ENCODE measurements around the gene SPATA46. TPM values are rescaled to one million over a fixed set of nuclear protein-coding genes. Genes with fewer than 3 reads are reported as not detected.

The SPATA46 gene
- total and polyA plus RNA-seq, 2 experiments from 2014 or later: not detected

DNA sequence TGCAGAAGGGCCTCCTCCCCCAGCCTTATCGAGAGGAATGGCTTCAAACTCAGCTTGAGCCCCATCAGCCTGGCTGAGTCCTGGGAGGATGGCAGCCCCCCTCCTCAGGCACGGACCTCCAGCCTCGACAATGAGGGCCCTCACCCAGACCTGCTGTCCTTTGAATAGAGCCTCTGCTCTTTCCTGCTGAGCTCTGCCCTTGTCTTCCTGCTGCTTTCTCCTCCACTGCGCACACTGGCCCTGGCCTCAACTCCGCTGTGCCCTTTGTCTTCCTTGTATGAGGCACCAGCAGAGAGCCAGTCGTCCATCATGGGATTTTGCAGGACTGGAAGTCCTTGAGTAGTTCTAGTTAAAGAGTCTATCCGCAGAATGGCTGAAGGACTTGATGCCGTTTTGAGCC, 6.9 kb upstream of the SPATA46 start (continued):
- TF ChIP-seq, protein P1, sequence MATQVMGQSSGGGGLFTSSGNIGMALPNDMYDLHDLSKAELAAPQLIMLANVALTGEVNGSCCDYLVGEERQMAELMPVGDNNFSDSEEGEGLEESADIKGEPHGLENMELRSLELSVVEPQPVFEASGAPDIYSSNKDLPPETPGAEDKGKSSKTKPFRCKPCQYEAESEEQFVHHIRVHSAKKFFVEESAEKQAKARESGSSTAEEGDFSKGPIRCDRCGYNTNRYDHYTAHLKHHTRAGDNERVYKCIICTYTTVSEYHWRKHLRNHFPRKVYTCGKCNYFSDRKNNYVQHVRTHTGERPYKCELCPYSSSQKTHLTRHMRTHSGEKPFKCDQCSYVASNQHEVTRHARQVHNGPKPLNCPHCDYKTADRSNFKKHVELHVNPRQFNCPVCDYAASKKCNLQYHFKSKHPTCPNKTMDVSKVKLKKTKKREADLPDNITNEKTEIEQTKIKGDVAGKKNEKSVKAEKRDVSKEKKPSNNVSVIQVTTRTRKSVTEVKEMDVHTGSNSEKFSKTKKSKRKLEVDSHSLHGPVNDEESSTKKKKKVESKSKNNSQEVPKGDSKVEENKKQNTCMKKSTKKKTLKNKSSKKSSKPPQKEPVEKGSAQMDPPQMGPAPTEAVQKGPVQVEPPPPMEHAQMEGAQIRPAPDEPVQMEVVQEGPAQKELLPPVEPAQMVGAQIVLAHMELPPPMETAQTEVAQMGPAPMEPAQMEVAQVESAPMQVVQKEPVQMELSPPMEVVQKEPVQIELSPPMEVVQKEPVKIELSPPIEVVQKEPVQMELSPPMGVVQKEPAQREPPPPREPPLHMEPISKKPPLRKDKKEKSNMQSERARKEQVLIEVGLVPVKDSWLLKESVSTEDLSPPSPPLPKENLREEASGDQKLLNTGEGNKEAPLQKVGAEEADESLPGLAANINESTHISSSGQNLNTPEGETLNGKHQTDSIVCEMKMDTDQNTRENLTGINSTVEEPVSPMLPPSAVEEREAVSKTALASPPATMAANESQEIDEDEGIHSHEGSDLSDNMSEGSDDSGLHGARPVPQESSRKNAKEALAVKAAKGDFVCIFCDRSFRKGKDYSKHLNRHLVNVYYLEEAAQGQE (IDR thresholded peaks at IDR 0.05; ENCODE audit: unreplicated experiment): no peak
- TF ChIP-seq, protein P2, sequence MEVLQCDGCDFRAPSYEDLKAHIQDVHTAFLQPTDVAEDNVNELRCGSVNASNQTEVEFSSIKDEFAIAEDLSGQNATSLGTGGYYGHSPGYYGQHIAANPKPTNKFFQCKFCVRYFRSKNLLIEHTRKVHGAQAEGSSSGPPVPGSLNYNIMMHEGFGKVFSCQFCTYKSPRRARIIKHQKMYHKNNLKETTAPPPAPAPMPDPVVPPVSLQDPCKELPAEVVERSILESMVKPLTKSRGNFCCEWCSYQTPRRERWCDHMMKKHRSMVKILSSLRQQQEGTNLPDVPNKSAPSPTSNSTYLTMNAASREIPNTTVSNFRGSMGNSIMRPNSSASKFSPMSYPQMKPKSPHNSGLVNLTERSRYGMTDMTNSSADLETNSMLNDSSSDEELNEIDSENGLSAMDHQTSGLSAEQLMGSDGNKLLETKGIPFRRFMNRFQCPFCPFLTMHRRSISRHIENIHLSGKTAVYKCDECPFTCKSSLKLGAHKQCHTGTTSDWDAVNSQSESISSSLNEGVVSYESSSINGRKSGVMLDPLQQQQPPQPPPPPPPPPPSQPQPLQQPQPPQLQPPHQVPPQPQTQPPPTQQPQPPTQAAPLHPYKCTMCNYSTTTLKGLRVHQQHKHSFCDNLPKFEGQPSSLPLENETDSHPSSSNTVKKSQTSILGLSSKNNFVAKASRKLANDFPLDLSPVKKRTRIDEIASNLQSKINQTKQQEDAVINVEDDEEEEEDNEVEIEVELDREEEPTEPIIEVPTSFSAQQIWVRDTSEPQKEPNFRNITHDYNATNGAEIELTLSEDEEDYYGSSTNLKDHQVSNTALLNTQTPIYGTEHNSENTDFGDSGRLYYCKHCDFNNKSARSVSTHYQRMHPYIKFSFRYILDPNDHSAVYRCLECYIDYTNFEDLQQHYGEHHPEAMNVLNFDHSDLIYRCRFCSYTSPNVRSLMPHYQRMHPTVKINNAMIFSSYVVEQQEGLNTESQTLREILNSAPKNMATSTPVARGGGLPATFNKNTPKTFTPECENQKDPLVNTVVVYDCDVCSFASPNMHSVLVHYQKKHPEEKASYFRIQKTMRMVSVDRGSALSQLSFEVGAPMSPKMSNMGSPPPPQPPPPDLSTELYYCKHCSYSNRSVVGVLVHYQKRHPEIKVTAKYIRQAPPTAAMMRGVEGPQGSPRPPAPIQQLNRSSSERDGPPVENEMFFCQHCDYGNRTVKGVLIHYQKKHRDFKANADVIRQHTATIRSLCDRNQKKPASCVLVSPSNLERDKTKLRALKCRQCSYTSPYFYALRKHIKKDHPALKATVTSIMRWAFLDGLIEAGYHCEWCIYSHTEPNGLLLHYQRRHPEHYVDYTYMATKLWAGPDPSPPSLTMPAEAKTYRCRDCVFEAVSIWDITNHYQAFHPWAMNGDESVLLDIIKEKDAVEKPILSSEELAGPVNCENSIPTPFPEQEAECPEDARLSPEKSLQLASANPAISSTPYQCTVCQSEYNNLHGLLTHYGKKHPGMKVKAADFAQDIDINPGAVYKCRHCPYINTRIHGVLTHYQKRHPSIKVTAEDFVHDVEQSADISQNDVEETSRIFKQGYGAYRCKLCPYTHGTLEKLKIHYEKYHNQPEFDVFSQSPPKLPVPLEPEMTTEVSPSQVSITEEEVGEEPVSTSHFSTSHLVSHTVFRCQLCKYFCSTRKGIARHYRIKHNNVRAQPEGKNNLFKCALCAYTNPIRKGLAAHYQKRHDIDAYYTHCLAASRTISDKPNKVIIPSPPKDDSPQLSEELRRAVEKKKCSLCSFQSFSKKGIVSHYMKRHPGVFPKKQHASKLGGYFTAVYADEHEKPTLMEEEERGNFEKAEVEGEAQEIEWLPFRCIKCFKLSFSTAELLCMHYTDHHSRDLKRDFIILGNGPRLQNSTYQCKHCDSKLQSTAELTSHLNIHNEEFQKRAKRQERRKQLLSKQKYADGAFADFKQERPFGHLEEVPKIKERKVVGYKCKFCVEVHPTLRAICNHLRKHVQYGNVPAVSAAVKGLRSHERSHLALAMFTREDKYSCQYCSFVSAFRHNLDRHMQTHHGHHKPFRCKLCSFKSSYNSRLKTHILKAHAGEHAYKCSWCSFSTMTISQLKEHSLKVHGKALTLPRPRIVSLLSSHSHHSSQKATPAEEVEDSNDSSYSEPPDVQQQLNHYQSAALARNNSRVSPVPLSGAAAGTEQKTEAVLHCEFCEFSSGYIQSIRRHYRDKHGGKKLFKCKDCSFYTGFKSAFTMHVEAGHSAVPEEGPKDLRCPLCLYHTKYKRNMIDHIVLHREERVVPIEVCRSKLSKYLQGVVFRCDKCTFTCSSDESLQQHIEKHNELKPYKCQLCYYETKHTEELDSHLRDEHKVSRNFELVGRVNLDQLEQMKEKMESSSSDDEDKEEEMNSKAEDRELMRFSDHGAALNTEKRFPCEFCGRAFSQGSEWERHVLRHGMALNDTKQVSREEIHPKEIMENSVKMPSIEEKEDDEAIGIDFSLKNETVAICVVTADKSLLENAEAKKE (CRISPR knock-in tag; IDR thresholded peaks at IDR 0.05): no peak
- no peak for TF ChIP-seq EZH2phosphoT487 (IDR thresholded peaks at IDR 0.05; ENCODE audit: unreplicated experiment)

DNA sequence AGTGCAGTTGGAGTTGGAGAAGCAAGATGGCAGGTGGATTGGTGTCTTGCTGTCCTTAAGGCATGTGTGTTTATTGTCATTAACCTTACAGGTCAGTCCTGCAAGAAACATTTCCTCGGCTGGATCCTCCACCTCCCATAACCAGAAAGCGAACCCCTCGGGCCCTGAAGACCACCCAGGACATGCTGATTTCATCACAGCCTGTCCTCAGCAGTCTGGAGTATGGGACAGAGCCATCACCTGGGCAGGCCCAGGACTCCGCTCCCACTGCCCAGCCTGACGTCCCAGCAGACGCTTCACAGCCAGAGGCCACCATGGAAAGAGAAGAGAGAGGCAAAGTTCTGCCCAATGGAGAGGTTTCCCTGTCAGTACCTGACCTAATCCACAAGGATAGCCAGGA, 6.4 kb upstream of the SPATA46 start:
- Histone ChIP-seq H3K79me2 (replicated peaks; ENCODE audit: insufficient read depth) (no peaks in the 10 kb centered on the region), H3K4me3 (no peak overlapping the region), H3K4me2 (no peak overlapping the region), H3K27me3 (ENCODE audit: insufficient read depth) (no peaks in the 10 kb centered on the region), H3K27ac (ENCODE audit: low read depth) (no peak overlapping the region), H3F3A (replicated peaks; ENCODE audit: low read depth) (no peaks in the 10 kb centered on the region), H3K9me2 (ENCODE audit: insufficient read depth) (no peaks in the 10 kb centered on the region), H2AFZ (no peak overlapping the region), H4K20me1 (replicated peaks; ENCODE audit: insufficient read depth) (no peaks in the 10 kb centered on the region), H3K4me1 (ENCODE audit: insufficient read depth) (no peaks in the 10 kb centered on the region), H3K36me3 (ENCODE audit: insufficient read depth) (no peaks in the 10 kb centered on the region)
- H3K27ac Mint-ChIP-seq: no peak overlapping the region; the same call in 1 of the 2 replicates
- H3K4me3 Mint-ChIP-seq: no peak overlapping the region
- H3K9me3 Mint-ChIP-seq: no peaks in the 10 kb centered on the region
- H3K27me3 Mint-ChIP-seq (ENCODE audit: insufficient read depth, low read depth, poor library complexity): peaks cover 25% of the 10 kb centered on the region
- DNase-seq (ENCODE audit: low spot score) (no peak), ATAC-seq (no peak)
- H3K36me3 Mint-ChIP-seq (ENCODE audit: low read depth): peaks cover 26% of the 10 kb centered on the region
- H3K4me1 Mint-ChIP-seq: peaks cover 10% of the 10 kb centered on the region
- TF ChIP-seq JUNB (IDR thresholded peaks at IDR 0.05; ENCODE audit: unreplicated experiment): no peak
- TF ChIP-seq CREB1 (CRISPR knock-in tag; IDR thresholded peaks at IDR 0.05; ENCODE audit: low read depth): no peak
- TF ChIP-seq NANOG (IDR thresholded peaks at IDR 0.05; ENCODE audit: borderline replicate concordance): no peak
- TF ChIP-seq, protein P3, sequence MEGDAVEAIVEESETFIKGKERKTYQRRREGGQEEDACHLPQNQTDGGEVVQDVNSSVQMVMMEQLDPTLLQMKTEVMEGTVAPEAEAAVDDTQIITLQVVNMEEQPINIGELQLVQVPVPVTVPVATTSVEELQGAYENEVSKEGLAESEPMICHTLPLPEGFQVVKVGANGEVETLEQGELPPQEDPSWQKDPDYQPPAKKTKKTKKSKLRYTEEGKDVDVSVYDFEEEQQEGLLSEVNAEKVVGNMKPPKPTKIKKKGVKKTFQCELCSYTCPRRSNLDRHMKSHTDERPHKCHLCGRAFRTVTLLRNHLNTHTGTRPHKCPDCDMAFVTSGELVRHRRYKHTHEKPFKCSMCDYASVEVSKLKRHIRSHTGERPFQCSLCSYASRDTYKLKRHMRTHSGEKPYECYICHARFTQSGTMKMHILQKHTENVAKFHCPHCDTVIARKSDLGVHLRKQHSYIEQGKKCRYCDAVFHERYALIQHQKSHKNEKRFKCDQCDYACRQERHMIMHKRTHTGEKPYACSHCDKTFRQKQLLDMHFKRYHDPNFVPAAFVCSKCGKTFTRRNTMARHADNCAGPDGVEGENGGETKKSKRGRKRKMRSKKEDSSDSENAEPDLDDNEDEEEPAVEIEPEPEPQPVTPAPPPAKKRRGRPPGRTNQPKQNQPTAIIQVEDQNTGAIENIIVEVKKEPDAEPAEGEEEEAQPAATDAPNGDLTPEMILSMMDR (conservative IDR thresholded peaks at IDR 0.05; ENCODE audit: low read depth in 2 of 2): no peak
